HCEC 1CT (cell line): ENCODE results near the gene FBLN2.

Source experiments
- DNase-seq: peaks from one replicate; pipeline ENCODE4 v3.0.0-alpha.2; 2017

The FBLN2 gene

GRCh38 chr3:13584427-13584891 lies 35.5 kb downstream of the FBLN2 start:
- no peak for DNase-seq

- DNase-seq: no peak
These were observed 36.0 kb downstream of the FBLN2 start for GRCh38 chr3:13584901-13585300.

GRCh38 chr3:13587442-13587841 lies 38.5 kb downstream of the FBLN2 start:
- no peak for DNase-seq

GRCh38 chr3:13588221-13588701 lies 39.3 kb downstream of the FBLN2 start:
- DNase-seq: no peak

- DNase-seq: no peak
These were observed 40.1 kb downstream of the FBLN2 start for GRCh38 chr3:13588993-13589392.

- DNase-seq: no peak
These were observed 42.1 kb downstream of the FBLN2 start for GRCh38 chr3:13590841-13591520.

- DNase-seq: no peak
These were observed 44.7 kb downstream of the FBLN2 start for GRCh38 chr3:13593615-13594014.

GRCh38 chr3:13594146-13594545 lies 45.2 kb downstream of the FBLN2 start:
- DNase-seq: no peak

GRCh38 chr3:13594991-13595421 lies 46.1 kb downstream of the FBLN2 start:
- no peak for DNase-seq

GRCh38 chr3:13595485-13595884 lies 46.6 kb downstream of the FBLN2 start:
- DNase-seq: no peak

- no peak for DNase-seq
These were observed 47.7 kb downstream of the FBLN2 start for GRCh38 chr3:13596426-13597205.

GRCh38 chr3:13597661-13598060 lies 48.7 kb downstream of the FBLN2 start:
- DNase-seq: no peak

GRCh38 chr3:13598201-13598600 lies 49.3 kb downstream of the FBLN2 start:
- DNase-seq: no peak

GRCh38 chr3:13598926-13599886 lies 50.3 kb downstream of the FBLN2 start:
- DNase-seq: no peak

- no peak for DNase-seq
These were observed 51.0 kb downstream of the FBLN2 start for GRCh38 chr3:13599887-13600450.

GRCh38 chr3:13600950-13601691 lies 52.2 kb downstream of the FBLN2 start:
- DNase-seq: no peak

GRCh38 chr3:13601692-13602080 lies 52.8 kb downstream of the FBLN2 start:
- no peak for DNase-seq

- DNase-seq: no peak
These were observed 56.6 kb downstream of the FBLN2 start for GRCh38 chr3:13605555-13605954.

- no peak for DNase-seq
These were observed 59.1 kb downstream of the FBLN2 start for GRCh38 chr3:13607821-13608597.

GRCh38 chr3:13608969-13609725 lies 60.2 kb downstream of the FBLN2 start:
- no peak for DNase-seq
